Stimulated activated CD8-positive, alpha-beta memory T cell treated with anti-CD3 and anti-CD28 coated beads, Interleukin-7, amount 100 ng/mL, for 48 hours (primary cell): ENCODE data around the gene IQCH.

Experiments used
- DNase-seq, 2 donors: peaks; one replicate each; pipeline ENCODE4 v3.0.0-alpha.2; 2020; ENCODE audit warnings: low read depth in 1 of 2; ENCODE audit errors: extremely low read depth in 1 of 2

IQCH gene

DNA sequence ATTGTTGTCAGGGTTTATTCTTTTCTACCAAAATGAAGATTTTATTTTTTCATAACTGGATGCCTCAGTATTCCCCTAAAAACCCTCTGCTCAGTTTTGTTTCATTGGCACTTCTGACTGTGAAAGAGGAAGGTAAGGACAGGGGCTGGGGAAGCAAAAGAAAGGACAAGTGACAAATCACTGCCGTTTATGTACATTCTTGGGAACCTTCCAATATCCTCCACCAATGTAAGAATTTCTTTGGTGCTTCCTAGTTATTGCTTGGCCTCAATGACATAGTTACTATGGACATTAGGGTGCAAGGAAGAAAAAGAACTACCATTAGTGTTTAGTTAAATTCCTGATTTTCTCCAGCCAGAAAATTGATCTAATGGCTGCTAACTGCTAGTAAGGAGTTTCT is 135.4 kb downstream of the IQCH start:
- no peak for DNase-seq

DNA sequence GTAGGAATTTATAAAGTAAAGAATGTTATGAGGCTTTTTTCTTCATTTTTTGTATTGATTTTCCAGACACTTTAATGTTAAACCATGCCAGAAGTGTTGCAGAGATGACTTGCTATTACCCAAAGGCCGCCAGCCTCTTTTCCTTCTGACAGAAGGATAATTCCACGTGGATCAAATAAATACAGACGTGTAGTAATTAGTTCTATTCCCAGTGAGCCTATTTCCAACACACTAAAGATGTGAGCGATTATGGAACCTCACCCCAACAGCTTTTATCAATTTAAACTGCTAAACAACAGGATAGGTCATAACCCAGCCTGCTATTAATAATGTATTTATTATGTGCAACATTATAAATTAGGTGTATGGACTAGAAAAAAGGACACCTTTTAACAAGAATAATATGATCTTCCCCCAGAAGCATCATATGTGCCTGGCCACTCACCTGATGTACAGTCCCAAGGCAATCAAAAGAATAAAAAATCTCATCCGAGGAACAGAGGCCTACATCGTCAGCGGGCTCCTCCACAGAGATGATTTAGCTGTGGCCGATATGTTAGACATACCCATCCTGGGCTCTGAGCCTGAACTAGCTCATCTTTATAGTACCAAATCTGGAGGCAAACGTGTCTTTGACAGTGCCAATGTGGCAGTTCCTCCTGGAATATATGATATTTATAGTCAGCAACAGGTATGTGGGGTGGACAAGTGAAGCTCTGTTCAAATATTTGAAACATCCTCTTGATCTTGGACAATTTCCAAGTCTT is 140.5 kb downstream of the IQCH start:
- DNase-seq, result no peak

DNA sequence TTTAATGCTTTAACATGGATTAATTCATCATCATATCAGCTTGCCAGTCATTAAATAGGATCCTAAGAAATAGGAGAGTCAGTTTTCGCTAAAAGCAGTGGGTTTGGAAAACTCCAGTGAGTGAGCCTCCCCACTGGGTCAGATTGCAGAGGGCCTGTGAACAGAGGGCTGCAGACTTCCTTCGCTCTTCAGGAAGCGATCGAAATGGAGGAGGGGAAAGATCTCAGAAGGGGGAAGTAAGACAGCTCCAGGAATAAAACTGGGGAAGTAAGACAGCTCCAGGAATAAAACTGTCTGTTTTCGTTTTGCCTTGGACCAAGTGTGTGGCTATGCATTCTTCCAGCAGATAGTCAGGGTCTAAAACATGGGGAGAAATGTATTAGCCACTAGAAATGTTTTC is 141.5 kb downstream of the IQCH start:
- DNase-seq, result no peak

DNA sequence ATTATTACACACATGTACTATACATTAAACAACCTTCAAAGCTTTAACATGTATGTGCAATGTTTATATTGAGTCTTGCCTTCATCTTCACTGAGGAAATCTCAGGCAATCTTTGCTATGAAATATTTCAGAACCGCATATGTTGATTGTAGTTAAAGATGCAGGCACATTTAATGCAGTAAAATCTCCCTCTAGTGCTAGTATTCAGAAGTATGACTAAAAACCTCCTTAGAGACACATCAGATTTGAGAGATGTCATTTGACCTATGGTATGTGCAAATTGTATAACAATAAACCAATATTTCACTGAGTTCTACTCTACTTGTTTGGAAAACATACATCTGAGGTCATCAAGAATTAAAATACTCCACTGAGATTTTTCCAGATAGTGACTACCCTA is 142.6 kb downstream of the IQCH start:
- DNase-seq, result no peak

DNA sequence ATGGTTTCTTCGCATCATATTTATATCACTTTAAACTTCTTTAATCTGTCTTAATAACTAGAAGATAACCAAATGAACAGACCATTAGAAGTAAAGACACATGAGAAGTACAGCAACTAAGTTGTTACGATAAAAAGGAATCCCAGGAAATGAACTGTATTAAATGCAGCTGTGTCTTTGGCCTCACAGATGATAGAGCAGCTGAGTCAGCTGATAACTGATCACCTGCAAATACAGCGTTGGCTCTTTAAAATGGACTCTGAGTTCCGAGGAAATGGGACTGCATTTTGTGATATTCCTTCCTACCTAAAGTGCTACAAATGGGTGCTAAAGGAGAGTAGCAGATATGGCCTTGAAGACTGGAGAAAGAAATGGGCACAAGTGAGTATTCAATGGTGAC is 145.3 kb downstream of the IQCH start:
- DNase-seq, result no peak

DNA sequence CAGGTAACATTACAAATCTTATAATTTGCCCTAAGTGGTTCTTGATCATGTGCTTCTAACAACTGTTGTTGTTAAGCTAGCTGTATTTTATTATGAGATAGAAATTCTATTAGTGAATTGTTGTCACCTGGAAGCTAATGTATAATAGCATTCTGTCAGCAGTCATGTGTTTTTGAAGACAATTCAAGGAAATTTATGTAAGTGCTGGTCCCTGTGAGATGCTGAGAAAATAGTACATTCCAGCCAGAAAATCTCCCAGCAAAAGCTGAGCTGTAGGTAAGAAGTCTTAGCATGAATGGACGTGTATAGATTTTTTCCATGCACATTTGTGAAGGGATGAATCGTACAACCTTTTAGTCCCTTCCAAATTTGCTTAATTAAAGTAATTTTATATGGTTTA is 146.3 kb downstream of the IQCH start:
- DNase-seq, result no peak

DNA sequence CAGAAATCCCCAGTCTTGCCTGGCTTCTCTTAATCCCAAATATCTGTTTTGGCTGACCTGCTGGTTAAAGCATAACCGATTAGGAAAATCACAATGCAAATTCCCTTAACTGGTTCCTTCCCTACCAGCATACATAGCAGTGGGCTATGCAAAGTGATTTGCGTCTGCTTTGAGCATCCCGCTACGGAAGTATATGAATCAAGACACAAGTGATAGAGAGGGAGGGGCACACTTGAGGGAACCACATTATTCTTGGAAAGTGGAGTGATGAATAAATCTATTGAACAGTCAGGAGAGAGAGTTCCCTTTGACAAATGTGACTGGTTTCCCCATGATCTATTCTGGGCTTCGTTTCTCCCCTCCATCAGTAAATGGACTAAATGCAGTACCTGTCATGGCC is 146.8 kb downstream of the IQCH start:
- DNase-seq, result no peak

DNA sequence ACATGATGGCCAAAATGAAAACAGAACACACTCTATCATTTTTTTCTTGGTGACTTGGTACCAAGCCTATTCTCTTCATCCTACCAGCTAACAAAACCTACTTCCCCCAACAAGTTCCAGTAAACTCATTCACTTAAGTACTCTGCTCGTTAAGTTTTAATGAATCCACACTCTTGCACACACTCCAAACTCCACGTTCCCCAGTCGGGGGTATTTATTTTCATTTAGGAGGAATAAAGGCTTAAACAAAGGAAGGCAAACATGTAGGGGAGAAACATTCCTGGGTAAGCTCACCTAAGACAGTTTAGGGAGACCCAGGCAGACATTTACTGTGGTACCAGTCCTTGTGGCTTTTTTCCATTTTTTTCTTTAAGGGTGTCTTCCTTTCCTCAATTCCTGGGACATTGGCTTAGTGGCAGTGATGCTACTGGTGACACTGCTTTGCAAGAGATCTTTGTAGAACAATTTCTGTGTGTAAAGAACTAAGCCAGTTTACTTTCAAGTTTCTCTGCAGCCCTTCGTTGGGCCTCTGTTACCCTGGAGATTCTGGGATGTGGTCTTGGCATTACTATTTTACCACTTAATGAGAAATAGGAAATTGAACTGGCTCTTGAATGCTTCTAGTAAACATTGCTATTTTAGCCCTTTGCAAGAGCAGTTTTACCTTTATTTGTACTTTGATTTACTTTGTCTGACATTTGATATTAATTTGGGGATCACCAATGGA is 149.0 kb downstream of the IQCH start:
- DNase-seq, result no peak

DNA sequence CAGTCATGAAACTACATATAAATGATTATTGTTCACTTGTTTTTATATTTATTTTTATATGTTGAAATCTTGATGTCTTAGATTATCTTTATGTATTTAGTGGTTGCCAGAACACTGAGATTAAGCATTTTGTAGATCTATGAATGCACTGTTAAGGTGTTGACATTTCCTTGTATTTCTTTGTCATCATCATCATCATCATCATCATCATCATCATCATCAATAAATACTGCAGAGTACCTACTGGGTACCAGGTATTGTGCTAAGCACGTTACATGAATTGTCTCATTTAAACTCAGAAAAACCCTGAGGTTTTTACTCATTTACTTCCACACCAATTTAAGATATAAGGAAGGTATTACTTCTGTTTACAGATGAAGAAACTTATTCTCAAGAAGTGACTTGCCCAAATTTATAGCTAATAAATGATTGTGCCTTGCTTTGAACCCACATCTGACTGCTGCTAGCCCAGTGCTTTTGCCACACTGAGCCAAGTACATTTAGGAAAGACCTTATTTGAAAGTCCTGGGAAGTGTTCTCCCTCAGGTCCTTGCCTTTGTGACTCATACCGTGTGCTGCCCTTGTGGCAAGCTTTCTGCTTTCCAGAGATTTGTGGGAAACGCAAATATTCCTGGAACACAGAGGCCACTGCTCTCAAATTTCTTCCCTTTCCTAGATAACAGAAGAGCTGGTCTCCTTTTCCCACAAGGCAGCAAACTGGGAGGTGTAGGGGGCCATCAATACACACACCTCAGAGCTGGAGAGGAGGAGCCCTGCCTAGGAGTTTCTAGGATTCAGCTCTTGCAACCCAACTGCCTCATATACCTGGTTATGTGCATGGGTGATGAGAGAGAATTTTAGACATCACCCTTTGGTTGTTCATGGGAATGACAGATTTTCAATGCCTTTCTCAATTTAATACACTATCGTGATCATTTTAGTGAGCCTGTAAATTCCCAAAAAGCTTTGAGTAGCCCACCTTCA is 150.9 kb downstream of the IQCH start:
- no peak for DNase-seq

DNA sequence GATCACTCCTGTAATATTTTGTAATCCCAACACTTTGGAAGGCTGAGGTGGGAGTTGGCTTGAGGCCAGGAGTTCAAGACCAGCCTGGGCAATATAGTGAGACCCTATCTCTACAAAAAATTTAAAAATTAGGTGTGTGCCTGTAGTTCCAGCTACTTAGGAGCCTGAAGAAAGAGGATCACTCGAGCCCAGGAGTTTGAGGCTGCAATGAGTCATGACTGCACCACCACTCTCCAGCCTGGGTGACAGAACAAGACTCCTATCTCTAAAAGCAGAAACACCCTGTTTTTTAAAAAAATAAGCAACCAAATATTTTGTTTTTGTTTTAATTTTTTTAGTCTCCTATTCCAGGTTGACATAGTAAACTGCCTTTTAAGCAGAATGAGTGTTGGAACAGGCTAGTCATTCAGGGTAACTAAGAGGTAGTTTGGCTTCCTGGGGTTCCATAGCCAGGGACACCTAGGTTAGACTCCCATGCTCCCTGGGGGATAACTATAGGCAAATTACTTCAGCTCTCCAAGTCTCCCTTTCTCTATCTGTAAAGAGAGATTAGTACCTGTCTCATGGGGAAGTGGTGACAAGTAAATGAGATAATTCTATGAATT is 151.8 kb downstream of the IQCH start:
- no peak for DNase-seq

DNA sequence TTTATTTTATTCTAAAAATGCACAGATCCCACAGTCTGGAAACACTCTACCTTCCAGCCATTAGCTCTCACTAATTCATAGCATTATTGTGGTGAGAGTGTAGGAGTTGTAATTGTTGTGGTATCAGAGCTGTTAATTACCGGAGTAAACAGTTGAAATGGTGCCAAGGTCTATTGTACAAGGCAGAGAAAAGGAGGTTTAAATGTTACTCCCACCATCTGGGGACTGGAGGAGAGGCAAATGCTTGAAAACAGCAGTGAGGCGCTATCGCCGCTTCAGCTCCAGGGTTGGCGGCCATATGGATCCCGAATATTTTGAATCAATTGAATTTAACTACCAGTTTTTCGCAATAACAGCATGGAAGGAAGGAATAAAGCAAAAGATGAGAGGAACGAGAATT is 153.2 kb downstream of the IQCH start:
- no peak for DNase-seq

DNA sequence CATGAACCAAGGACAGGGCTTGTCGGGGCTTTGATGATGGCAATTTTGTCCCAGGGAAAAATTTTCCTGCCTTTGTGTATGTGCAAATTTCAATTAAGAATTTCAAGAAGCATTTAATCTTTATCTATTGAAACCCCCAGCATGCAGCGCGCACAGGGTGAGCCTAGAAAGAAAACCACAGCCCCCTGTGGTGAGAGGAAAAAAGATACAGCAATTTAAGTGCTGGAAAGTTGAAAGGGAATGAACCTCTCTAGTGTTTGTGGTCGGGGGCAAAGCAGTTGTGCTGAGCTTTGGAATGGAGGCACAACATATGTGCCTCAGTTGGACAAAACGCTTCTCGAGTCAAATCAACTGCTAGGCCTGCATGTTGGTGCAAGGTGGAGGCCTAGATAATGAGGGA is 154.6 kb downstream of the IQCH start:
- DNase-seq, result no peak

DNA sequence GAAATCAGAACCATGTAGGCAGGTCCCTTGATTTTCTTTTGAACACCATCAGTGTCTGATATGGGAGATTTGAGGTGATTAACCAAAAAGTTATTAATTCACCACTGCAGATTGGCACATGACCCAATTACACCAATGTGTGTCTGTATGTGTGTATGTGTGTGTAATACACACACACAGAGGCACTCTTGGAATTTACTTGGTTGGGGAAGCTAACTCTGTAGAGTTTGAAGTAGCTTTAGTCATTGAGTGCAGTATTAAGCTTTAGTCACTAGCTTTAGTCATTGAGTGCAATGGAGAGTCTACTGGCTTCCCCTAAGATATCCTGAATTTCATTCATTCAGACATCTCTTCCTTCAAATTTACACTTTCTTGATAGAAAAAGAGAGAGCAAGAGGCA is 156.9 kb downstream of the IQCH start:
- no peak for DNase-seq

DNA sequence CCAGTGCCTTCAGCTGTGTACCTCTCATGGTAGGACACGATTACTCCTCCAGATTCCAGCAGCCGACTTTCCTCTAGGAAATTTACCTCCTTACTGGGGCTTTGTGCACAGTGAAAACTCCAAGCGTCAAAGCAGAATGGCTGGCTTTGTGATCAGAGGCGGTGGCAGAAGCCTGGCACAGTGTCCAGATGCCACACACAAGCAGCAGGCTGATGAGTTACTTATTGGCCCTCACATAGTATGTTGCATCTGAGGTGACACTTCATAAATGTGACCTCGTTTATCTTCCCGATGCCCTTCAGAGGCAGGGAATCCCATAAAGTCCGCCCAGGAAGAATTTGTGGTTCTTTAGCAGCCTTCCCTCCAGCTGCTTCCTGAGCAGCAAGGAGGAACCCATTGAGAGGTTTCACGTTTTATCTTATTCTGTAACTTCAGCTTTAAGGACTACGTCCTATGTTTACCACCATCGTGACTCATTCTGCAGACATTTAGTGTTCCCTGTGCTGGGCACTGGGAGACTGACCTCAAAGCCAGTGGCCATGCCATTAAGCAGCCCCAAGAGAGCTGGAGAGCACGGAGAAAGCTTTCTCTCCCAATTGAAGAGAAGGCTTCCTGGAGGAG is 159.3 kb downstream of the IQCH start:
- DNase-seq, result no peak

DNA sequence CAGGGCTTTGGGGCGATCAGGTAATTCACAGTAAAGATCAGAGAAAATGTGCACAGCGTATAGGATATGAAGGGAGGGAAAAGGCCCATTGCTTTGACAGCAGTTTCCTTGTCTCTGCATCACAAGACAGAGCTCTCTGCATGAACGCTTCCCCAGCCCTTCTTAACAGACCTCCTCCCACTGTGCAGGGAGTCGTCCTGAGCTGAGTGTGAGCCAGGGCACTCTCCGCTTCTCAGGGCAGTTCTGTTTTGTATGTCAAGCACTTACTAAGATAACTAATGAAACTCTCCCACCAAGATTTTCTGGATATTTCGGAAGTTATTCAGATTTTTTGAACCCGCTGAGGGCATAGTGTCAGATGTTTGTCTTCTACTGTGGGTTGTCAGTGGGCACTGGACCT is 160.6 kb downstream of the IQCH start:
- DNase-seq, result no peak

DNA sequence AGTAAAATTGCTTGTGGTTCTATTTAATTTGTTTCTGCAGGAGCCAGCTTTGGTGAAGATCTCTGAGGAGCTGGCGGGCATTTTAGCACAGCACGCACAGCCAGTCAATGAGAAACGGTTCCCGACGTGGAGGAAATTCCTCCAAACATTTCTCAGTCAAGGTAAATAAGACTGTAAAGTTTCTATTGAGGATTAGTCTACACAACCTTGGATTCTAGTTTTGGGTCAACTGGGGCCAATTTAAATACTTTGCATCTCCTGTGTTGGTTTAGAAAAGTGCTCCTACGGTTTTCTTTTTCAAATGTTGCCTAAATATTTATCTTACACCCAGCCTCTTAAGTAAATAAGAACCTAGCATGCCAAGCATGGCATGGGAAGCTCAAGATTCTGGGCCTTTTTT is 162.3 kb downstream of the IQCH start:
- no peak for DNase-seq

DNA sequence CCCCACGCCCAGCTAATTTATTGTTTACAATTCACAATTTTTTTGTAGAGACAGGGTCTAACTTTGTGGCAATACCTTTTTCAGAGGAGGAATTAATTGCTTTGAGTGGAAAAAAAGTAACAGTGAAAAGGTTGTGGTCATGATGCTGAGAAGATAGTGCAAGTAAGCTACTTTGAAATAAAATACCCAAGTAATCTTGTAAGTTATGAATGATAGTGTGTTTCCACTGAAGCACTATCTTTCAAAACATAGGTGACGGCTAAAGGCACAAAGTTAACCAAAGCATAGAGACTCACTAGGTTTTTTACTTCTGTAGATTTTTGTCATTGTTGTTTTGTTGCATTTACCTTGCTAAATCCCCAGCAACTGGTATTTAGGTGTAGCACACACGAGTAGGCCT is 165.1 kb downstream of the IQCH start:
- no peak for DNase-seq

DNA sequence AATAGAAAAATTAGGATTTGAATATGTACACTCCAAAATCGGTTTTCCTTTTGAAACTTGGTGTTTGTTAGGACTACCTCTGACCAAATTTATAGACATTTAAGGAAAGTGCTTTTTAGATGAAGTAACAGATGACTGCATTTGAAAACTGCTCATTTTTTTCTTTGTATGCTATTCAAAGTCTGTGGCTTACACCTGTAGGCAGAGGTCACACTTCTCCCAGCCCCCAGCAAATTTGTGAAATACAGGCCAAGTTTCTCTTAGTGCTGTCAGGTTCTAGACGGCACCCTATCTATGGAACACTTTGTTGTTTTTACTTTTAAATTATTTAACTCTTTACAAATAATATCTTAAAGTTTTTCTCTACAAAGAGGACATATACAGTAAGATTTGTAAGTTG is 165.6 kb downstream of the IQCH start:
- DNase-seq, result no peak

DNA sequence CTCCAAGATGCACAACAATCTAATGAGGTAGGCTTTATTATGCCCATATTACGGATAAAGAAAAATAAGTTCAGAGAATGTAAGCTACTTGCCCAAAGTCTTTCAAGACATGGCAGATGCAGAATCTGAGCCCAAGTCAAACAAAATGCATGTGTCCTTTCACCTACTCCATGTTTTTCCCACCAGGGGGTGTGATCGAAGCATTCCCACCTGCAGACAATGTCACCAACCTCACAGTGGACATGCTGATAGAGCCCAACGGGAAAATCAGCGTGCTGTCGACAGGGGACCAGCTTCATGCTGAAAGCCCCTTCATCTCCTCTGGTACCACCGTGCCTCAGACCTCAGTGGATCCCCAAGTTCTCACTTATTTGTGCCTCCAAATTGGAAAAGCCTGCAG is 166.5 kb downstream of the IQCH start:
- no peak for DNase-seq

DNA sequence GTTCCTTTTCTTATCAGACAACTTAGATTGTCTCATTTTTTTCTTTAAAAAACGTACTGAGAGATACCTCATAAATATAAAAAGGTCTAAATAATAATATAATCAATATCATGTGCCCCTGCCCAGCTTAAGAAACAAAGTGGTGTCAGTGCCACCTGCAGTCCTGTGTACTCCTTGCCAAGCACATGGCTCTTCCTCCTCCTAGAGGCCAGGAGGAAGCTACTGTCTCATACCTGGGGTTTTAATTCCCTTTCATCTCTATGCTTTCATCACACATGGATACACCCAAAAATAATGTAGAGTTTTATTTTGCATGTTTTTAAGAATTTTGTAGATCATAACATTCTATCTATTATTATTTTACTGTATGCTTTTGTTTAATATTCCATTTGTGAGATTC is 167.7 kb downstream of the IQCH start:
- DNase-seq, result no peak
